Muscle layer of duodenum (tissue), 2 donors: ENCODE measurements around the gene ANKMY1.

Experiments
- H3K27ac ChIP-seq: one replicate; pipeline ENCODE4 v1.7.0; 2013; ENCODE audit warnings: mild to moderate bottlenecking, low read length
- H3K27me3 ChIP-seq: one replicate; pipeline ENCODE4 v1.7.0; 2013; ENCODE audit warnings: low read depth, mild to moderate bottlenecking, control low read depth, low read length
- H3K36me3 ChIP-seq, 2 donors: one replicate each; pipeline ENCODE4 v1.7.0; 2013; ENCODE audit warnings: low read length in 2 of 2, control low read depth in 1 of 2, mild to moderate bottlenecking in 1 of 2; ENCODE audit not compliant: insufficient read depth in 2 of 2, control insufficient read depth in 1 of 2
- H3K4me1 ChIP-seq, 2 donors: one replicate each; pipeline ENCODE4 v1.7.0; 2013; ENCODE audit warnings: low read length in 2 of 2, mild to moderate bottlenecking in 2 of 2, control low read depth in 1 of 2, moderate library complexity in 1 of 2; ENCODE audit not compliant: insufficient read depth in 2 of 2, control insufficient read depth in 1 of 2
- H3K4me3 ChIP-seq, 2 donors: one replicate each; pipeline ENCODE4 v1.7.0; 2013; ENCODE audit warnings: low read length in 2 of 2, low read depth in 1 of 2, mild to moderate bottlenecking in 1 of 2
- H3K9me3 ChIP-seq, 2 donors: one replicate each; pipeline ENCODE4 v1.7.0; 2013; ENCODE audit warnings: low read length in 2 of 2, control low read depth in 1 of 2, mild to moderate bottlenecking in 1 of 2; ENCODE audit not compliant: control insufficient read depth in 1 of 2
- donor health status: healthy.

The ANKMY1 gene

GRCh38 chr2:240468303-240469238 is 89.2 kb downstream of the ANKMY1 start:
- peaks cover 7 to 22% of the 10 kb centered on the region in 2 donors for H3K36me3 ChIP-seq
- no peaks in the 10 kb centered on the region for H3K4me1 ChIP-seq
- no peak overlapping the region for H3K4me3 ChIP-seq
- H3K9me3 ChIP-seq = peaks cover 0 to 12% of the 10 kb centered on the region in 2 donors
- no peak overlapping the region for H3K27ac ChIP-seq
- H3K27me3 ChIP-seq = no peaks in the 10 kb centered on the region

DNA sequence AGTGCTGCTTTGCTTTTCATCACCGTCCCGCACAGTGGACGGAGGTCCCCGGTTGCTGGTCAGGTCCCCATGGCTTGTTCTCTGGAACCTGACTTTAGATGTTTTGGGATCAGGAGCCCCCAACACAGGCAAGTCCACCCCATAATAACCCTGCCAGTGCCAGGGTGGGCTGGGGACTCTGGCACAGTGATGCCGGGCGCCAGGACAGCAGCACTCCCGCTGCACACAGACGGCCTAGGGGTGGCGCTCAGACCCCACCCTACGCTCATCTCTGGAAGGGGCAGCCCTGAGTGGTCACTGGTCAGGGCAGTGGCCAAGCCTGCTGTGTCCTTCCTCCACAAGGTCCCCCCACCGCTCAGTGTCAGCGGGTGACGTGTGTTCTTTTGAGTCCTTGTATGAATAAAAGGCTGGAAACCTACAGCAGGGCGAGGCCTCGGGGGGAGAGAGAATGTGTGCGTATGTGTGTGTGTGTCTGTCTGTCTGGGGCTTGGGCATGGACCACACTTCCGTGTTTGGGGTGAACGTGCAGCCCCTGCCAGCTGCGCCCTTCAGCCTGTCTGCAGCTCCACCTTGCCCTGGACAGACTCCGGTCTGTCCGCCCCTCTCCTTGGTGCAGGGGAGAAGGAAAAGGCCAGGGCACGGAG is 90.0 kb downstream of the ANKMY1 start:
- peaks cover 0 to 7% of the 10 kb centered on the region in 2 donors for H3K9me3 ChIP-seq
- no peak overlapping the region for H3K27ac ChIP-seq
- no peak overlapping the region for H3K4me3 ChIP-seq
- no peaks in the 10 kb centered on the region for H3K27me3 ChIP-seq
- H3K4me1 ChIP-seq = no peaks in the 10 kb centered on the region
- peaks cover 7 to 25% of the 10 kb centered on the region in 2 donors for H3K36me3 ChIP-seq

- H3K36me3 ChIP-seq = peaks cover 7 to 25% of the 10 kb centered on the region in 2 donors
- H3K27me3 ChIP-seq = no peaks in the 10 kb centered on the region
- no peak overlapping the region for H3K4me3 ChIP-seq
- H3K4me1 ChIP-seq = no peaks in the 10 kb centered on the region
- H3K27ac ChIP-seq = no peak overlapping the region
- peaks cover 0 to under 1% of the 10 kb centered on the region in 2 donors for H3K9me3 ChIP-seq
Observed at GRCh38 chr2:240467149-240467642, 90.6 kb downstream of the ANKMY1 start.

DNA sequence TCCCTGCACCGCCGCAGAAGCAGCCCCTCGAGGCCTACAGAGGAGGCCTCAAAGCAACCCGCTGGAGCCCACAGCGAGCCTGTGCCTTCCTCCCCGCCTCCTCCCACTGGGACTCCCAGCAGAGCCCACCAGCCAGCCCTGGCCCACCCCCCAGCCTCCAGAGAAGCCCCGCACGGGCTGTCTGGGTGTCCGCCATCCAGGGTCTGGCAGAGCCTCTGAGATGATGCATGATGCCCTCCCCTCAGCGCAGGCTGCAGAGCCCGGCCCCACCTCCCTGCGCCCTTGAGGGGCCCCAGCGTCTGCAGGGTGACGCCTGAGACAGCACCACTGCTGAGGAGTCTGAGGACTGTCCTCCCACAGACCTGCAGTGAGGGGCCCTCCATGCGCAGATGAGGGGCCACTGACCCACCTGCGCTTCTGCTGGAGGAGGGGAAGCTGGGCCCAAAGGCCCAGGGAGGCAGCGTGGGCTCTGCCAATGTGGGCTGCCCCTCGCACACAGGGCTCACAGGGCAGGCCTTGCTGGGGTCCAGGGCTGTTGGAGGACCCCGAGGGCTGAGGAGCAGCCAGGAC is 91.1 kb downstream of the ANKMY1 start:
- Histone ChIP-seq H3K27me3 (no peaks in the 10 kb centered on the region), H3K4me1 (no peaks in the 10 kb centered on the region), H3K36me3 (peaks cover 7 to 25% of the 10 kb centered on the region in 2 donors), H3K4me3 (no peak overlapping the region), H3K27ac (no peak overlapping the region), H3K9me3 (no peaks in the 10 kb centered on the region)

- Histone ChIP-seq H3K4me1 (no peaks in the 10 kb centered on the region), H3K27ac (no peak overlapping the region), H3K9me3 (no peaks in the 10 kb centered on the region), H3K4me3 (no peak overlapping the region), H3K36me3 (peaks cover 7 to 25% of the 10 kb centered on the region in 2 donors), H3K27me3 (no peaks in the 10 kb centered on the region)
Observed at GRCh38 chr2:240465765-240466578, 91.8 kb downstream of the ANKMY1 start.

DNA sequence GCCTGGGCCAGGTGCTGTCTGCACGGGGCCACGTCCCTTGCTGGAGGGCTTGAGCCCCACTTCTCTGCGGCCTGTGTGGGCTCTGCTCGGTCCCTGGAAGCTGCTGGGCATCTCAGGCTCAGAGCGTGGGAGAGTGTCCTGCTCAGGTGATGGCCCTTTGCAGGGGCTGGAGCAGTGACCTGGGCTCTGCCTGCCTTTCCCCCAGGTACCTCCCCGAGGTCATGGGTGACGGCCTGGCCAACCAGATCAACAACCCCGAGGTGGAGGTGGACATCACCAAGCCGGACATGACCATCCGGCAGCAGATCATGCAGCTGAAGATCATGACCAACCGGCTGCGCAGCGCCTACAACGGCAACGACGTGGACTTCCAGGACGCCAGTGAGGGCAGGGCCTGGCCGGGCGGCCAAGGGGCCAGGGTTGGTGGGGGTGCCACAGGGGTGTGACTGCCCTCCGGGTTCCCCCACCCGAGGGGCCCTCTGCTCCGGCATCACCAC is 92.5 kb downstream of the ANKMY1 start:
- no peaks in the 10 kb centered on the region for H3K27me3 ChIP-seq
- H3K27ac ChIP-seq = no peak overlapping the region
- H3K9me3 ChIP-seq = no peaks in the 10 kb centered on the region
- no peaks in the 10 kb centered on the region for H3K4me1 ChIP-seq
- no peak overlapping the region for H3K4me3 ChIP-seq
- H3K36me3 ChIP-seq = peaks cover 7 to 25% of the 10 kb centered on the region in 2 donors

GRCh38 chr2:240464514-240465241 is 93.1 kb downstream of the ANKMY1 start:
- Histone ChIP-seq H3K36me3 (peaks cover 7 to 25% of the 10 kb centered on the region in 2 donors), H3K27me3 (no peaks in the 10 kb centered on the region)

GRCh38 chr2:240463866-240464481 is 93.8 kb downstream of the ANKMY1 start:
- Histone ChIP-seq H3K36me3 (peaks cover 7 to 25% of the 10 kb centered on the region in 2 donors), H3K4me3 (no peak overlapping the region), H3K9me3 (no peaks in the 10 kb centered on the region), H3K27me3 (no peaks in the 10 kb centered on the region), H3K4me1 (no peaks in the 10 kb centered on the region), H3K27ac (no peak overlapping the region)

More at GRCh38 chr2:240464514-240465241, 93.1 kb downstream of the ANKMY1 start:
- Histone ChIP-seq H3K4me1 (no peaks in the 10 kb centered on the region), H3K27ac (no peak overlapping the region), H3K9me3 (no peaks in the 10 kb centered on the region), H3K4me3 (no peak overlapping the region)

DNA sequence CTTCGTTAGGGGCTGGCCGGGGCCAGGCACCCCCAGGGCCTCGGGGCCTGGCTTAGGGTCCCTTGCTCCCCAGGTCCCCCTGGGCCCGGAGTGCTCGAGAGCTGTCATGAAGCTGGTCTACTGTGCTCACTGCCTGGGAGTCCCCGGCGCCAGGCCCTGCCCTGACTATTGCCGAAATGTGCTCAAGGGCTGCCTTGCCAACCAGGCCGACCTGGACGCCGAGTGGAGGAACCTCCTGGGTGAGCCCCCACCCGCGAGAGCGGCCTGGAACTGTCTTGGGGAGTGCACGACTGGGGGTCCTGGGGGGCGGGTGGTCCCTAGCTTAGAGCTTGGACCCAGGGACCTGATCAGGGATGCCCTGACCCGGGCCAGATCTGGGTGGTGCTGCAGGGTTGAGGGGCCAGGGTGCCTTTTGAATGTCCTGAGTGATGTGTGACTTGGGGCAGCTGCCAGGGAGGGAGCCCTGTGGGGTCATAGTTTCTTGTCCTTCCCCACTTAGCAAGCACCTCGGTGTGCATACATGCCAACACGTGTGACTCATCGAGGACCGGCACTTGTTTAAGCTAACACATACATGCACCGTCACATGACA is 94.4 kb downstream of the ANKMY1 start:
- H3K4me3 ChIP-seq = no peak overlapping the region
- H3K36me3 ChIP-seq = peaks cover 7 to 25% of the 10 kb centered on the region in 2 donors
- H3K27me3 ChIP-seq = no peaks in the 10 kb centered on the region
- no peak overlapping the region for H3K27ac ChIP-seq
- no peaks in the 10 kb centered on the region for H3K4me1 ChIP-seq
- no peaks in the 10 kb centered on the region for H3K9me3 ChIP-seq
